ENCODE data around the gene SRPX. TPM values are rescaled to one million over a fixed set of nuclear protein-coding genes. Genes with fewer than 3 reads are reported as not detected.

Gene SRPX
- polyA plus RNA-seq, 1 of the 3 experiments (the other 2 are of a cell fraction), result 124 TPM

GRCh38 chrX:38236901-38237615 lies 16.4 kb upstream of the SRPX start:
- Histone ChIP-seq H3K4me1 (ENCODE audit: control insufficient read depth in 1 of 2, insufficient read depth in 2 of 2, low read depth in 1 of 2, low read length in 1 of 2) (no peaks in the 10 kb centered on the region), H3K9ac (no peak overlapping the region), H3K36me3 (replicated peaks in 1 of 2; ENCODE audit: control insufficient read depth in 1 of 2, insufficient read depth in 2 of 2, low read length in 1 of 2) (no peaks in the 10 kb centered on the region), H3K9me3 (no peaks in the 10 kb centered on the region), H3K27ac (ENCODE audit: low read depth in 2 of 2, low read length in 1 of 2) (no peak overlapping the region), H3K9me2 (no peaks in the 10 kb centered on the region), H3K4me2 (no peak overlapping the region), H3K4me3 (ENCODE audit: low read depth in 2 of 2, low read length in 1 of 2) (no peak overlapping the region), H2AFZ (ENCODE audit: low read depth) (no peak overlapping the region), H3K27me3 (ENCODE audit: insufficient read depth) (no peaks in the 10 kb centered on the region), H3K79me2 (ENCODE audit: insufficient read depth) (no peaks in the 10 kb centered on the region), H3F3A (replicated peaks; ENCODE audit: insufficient read depth) (no peaks in the 10 kb centered on the region), H4K20me1 (ENCODE audit: insufficient read depth) (no peaks in the 10 kb centered on the region)
- ChIA-PET POLR2A (no interaction called here), CTCF (no interaction called here)
- no peak for DNase-seq
- 33% methylated on average over 6 of the region's 6 CpGs for WGBS (ENCODE audit: low lambda C conversion rate)
- no peak for TF ChIP-seq USF2 (IDR thresholded peaks at IDR 0.05; ENCODE audit: borderline replicate concordance, low read depth, low read length)

DNA sequence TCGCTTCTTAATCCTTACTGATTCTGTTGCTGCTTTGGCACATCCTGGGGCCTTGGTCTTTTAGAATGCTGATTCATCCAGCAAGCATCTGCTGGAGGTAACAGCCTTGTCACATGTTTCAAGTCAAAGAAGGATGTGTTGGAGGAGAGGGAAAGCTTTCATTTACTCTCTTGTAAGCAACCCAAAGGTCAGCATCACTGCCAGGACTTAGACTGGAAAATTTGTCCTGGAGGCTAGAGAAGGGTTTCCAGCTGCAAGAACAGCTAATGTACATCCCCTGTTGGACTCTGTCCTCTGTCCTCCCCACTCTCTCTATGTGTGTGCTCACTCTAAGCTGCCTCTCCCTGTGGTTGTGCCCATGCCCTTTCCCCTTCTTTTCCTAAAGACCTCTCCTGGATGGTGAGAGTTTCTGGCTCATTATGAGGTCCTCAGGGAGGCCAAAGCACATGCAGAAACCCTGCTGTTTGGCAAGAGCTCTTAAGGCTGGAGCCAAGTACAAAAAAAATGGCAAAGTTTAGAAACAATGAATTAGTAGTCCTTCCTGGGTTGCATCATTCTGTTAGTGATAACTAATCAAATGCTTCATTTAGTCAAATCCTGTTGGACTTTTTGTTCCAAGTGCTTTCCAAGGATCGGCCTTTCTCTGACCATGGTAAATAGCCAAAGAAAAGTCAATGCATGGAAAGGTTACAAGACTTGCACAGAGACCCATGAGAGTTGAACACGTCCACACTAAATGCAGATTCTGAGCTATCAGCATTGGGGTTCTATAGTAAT lies 13.4 kb upstream of the SRPX start:
- H3K27ac ChIP-seq (ENCODE audit: low read depth in 2 of 2, low read length in 1 of 2), result peak overlapping the region in 1 of 2 experiments; percentile 27; a peak in 1 of 4 replicates
- peak overlapping the region; percentile 21; the same call in 1 of the 2 replicates for H3K4me2 ChIP-seq
- CTCF ChIA-PET, result interaction anchor here (0.6 kb wide), 1 partner anchor 36 kb away, joined by 3 read pairs; no protein-coding TSS in a partner anchor
- TF ChIP-seq MXI1 (IDR thresholded peaks at IDR 0.05; ENCODE audit: low read depth, low read length) (no peak), RAD21 (IDR thresholded peaks at IDR 0.05; ENCODE audit: low read length) (no peak), USF2 (IDR thresholded peaks at IDR 0.05; ENCODE audit: borderline replicate concordance, low read depth, low read length) (no peak), TAF1 (IDR thresholded peaks at IDR 0.05; ENCODE audit: borderline replicate concordance, low read depth, low read length) (no peak), FOXJ3 (CRISPR knock-in tag; IDR thresholded peaks at IDR 0.05) (no peak), JUND (IDR thresholded peaks at IDR 0.05) (peak; percentile 57; the same call in 1 of the 2 replicates), MAX (IDR thresholded peaks at IDR 0.05; ENCODE audit: low read depth) (peak; percentile 30; the same call in 1 of the 2 replicates), TCF12 (IDR thresholded peaks at IDR 0.05) (0 out of 2 replicates have a peak, but pooled peaks have one; percentile 12), EZH2phosphoT487 (IDR thresholded peaks at IDR 0.05; ENCODE audit: borderline replicate concordance, low read depth) (no peak), GATA2 (CRISPR knock-in tag; IDR thresholded peaks at IDR 0.05) (no peak), IRF3 (IDR thresholded peaks at IDR 0.05; ENCODE audit: low read depth, low read length) (no peak), PBX3 (IDR thresholded peaks at IDR 0.05) (0 out of 2 replicates have a peak, but pooled peaks have one; percentile 17), CHD2 (IDR thresholded peaks at IDR 0.05; ENCODE audit: low read length, partially characterized antibody) (no peak), FOSL2 (IDR thresholded peaks at IDR 0.05; ENCODE audit: borderline replicate concordance, low read depth) (peak; percentile 36; the same call in 1 of the 2 replicates), RXRA (IDR thresholded peaks at IDR 0.05; ENCODE audit: borderline replicate concordance, low read depth) (no peak), CTCF (IDR thresholded peaks at IDR 0.05) (no peak)
- TF ChIP-seq, protein P1, sequence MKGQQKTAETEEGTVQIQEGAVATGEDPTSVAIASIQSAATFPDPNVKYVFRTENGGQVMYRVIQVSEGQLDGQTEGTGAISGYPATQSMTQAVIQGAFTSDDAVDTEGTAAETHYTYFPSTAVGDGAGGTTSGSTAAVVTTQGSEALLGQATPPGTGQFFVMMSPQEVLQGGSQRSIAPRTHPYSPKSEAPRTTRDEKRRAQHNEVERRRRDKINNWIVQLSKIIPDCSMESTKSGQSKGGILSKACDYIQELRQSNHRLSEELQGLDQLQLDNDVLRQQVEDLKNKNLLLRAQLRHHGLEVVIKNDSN (IDR thresholded peaks at IDR 0.05; ENCODE audit: borderline replicate concordance, low read depth), result no peak

More for the DNA sequence above, 13.4 kb upstream of the SRPX start:
- POLR2A ChIA-PET, result no interaction called here
- Histone ChIP-seq H3K9ac (no peak overlapping the region), H2AFZ (ENCODE audit: low read depth) (peak overlapping the region; percentile 54; the same call in 1 of the 2 replicates), H3K9me3 (no peaks in the 10 kb centered on the region), H3F3A (replicated peaks; ENCODE audit: insufficient read depth) (no peaks in the 10 kb centered on the region), H4K20me1 (ENCODE audit: insufficient read depth) (no peaks in the 10 kb centered on the region), H3K36me3 (replicated peaks in 1 of 2; ENCODE audit: control insufficient read depth in 1 of 2, insufficient read depth in 2 of 2, low read length in 1 of 2) (no peaks in the 10 kb centered on the region), H3K27me3 (ENCODE audit: insufficient read depth) (no peaks in the 10 kb centered on the region), H3K4me3 (ENCODE audit: low read depth in 2 of 2, low read length in 1 of 2) (no peak overlapping the region), H3K9me2 (no peaks in the 10 kb centered on the region), H3K79me2 (ENCODE audit: insufficient read depth) (no peaks in the 10 kb centered on the region), H3K4me1 (ENCODE audit: control insufficient read depth in 1 of 2, insufficient read depth in 2 of 2, low read depth in 1 of 2, low read length in 1 of 2) (no peaks in the 10 kb centered on the region)
- no peak for DNase-seq
- WGBS (ENCODE audit: low lambda C conversion rate), result 32% methylated on average over 3 of the region's 3 CpGs
